ENCODE results near the gene SLC7A4.

SLC7A4 gene

GRCh38 chr22:21032037-21032867 is at the start of gene SLC7A4:
Gene SLC7A4 (minus strand): TSS chr22:21032561. CDS start chr22:21031812, 749 bp downstream.
- TF ChIP-seq, protein P1, sequence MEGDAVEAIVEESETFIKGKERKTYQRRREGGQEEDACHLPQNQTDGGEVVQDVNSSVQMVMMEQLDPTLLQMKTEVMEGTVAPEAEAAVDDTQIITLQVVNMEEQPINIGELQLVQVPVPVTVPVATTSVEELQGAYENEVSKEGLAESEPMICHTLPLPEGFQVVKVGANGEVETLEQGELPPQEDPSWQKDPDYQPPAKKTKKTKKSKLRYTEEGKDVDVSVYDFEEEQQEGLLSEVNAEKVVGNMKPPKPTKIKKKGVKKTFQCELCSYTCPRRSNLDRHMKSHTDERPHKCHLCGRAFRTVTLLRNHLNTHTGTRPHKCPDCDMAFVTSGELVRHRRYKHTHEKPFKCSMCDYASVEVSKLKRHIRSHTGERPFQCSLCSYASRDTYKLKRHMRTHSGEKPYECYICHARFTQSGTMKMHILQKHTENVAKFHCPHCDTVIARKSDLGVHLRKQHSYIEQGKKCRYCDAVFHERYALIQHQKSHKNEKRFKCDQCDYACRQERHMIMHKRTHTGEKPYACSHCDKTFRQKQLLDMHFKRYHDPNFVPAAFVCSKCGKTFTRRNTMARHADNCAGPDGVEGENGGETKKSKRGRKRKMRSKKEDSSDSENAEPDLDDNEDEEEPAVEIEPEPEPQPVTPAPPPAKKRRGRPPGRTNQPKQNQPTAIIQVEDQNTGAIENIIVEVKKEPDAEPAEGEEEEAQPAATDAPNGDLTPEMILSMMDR (IDR thresholded peaks at IDR 0.05; ENCODE audit: extremely low read depth, insufficient read depth, missing control alignments): no peak
- in situ Hi-C loops (cut with MboI; ENCODE audit: low pct_unique_long_range_greater_than_20kb, low sequenced_read_pairs, unreplicated experiment): no loop called here
- no peak for DNase-seq (ENCODE audit: low spot score)

DNA sequence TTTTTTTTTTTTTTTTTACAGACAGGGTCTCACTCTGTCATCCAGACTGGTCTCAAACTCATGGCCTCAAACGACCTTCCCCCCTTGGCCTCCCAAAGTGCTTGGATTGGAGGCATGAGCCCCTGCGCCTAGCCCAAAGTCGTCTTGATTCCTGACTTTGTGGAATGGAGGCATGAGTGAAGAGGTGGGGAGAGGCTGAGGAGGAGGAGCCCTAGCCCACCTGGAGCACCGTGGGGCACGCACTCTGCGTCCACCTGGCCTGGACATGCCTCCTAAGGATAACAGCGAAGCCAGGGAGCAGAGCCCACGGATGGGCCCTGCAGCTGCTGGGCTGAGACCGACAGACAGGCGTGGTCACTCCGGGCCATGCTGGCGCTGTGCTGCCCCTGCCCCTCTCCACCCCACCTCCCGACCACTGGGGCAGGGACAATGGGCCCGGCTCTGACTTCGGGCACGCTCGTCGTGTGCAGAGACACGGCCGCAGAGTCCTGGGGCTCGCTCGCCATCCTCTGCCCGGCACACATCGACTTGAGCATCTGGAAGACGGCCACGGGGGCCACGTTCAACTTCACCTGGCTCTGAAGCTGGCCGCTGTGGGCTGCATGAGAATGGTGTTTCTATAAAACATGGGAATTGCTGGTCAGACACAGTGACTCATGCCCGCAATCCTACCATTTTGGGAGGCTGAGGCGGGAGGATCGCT is 48.2 kb upstream of the SLC7A4 start:
- no peak for DNase-seq (ENCODE audit: low spot score)
- in situ Hi-C loops (cut with MboI; ENCODE audit: low pct_unique_long_range_greater_than_20kb, low sequenced_read_pairs, unreplicated experiment): no loop called here
- TF ChIP-seq, protein P1 (IDR thresholded peaks at IDR 0.05; ENCODE audit: extremely low read depth, insufficient read depth, missing control alignments): no peak

GRCh38 chr22:21079493-21079892 is 47.1 kb upstream of the SLC7A4 start:
- no peak for DNase-seq (ENCODE audit: low spot score)
- in situ Hi-C loops (cut with MboI; ENCODE audit: low pct_unique_long_range_greater_than_20kb, low sequenced_read_pairs, unreplicated experiment): no loop called here

DNA sequence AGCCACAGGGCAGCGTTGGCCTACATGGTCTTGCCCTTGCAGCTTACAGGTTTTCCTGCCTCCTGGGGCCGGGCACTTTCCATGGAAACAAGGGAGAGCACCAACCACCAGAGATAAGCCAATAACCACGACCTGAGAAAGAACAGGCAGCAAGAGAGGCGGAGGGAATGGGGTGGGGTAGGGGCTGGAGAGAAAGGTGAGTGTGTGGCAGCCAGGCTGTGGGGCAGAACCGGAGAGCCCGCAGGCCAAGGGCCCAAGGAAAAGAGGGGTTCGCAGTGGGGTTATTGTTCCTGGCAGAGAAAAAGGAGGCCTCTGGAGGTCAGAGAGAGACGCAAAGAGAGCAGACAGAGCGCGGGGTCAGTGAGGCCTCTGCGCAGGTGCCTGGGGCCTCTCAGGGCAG is 46.6 kb upstream of the SLC7A4 start:
- TF ChIP-seq, protein P1 (IDR thresholded peaks at IDR 0.05; ENCODE audit: extremely low read depth, insufficient read depth, missing control alignments): no peak
- DNase-seq (ENCODE audit: low spot score): no peak
- in situ Hi-C loops (cut with MboI; ENCODE audit: low pct_unique_long_range_greater_than_20kb, low sequenced_read_pairs, unreplicated experiment): no loop called here

More at GRCh38 chr22:21079493-21079892, 47.1 kb upstream of the SLC7A4 start:
- TF ChIP-seq, protein P1 (IDR thresholded peaks at IDR 0.05; ENCODE audit: extremely low read depth, insufficient read depth, missing control alignments): no peak

GRCh38 chr22:21077884-21078508 is 45.6 kb upstream of the SLC7A4 start:
- no peak for DNase-seq (ENCODE audit: low spot score)
- in situ Hi-C loops (cut with MboI; ENCODE audit: low pct_unique_long_range_greater_than_20kb, low sequenced_read_pairs, unreplicated experiment): no loop called here

More at GRCh38 chr22:21077884-21078508, 45.6 kb upstream of the SLC7A4 start:
- TF ChIP-seq, protein P1 (IDR thresholded peaks at IDR 0.05; ENCODE audit: extremely low read depth, insufficient read depth, missing control alignments): no peak

All from GM13977 (cell line).